ENCODE measurements around the gene PSTPIP1. TPM values are rescaled to one million over a fixed set of nuclear protein-coding genes. Genes with fewer than 3 reads are reported as not detected.

The PSTPIP1 gene
- total RNA-seq, 3 donors from 2014 or later (not counting 1 experiment from before 2014, with no cell fraction given): 218 to 316 (median 228) TPM

DNA sequence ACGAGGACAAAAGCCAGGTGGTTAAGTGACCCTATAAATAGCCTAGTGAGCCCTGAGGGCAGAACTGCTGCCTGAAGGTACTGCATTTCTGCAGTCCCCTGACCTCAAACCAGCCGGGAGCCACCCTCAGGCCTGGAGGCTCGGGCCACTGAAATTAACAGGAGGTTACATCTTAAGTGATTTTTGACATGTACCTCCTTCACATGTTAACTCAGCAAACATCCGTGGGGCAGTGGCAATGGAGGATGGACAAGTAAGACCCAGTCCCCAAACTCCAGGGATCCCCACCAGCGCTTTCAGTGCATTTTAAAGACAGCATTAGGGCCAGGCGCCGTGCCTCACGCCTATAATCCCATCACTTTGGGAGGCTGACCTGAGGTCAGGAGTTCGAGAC is 26.2 kb downstream of the PSTPIP1 start:
- peak overlapping the region; percentile 89 for H3K4me3 Mint-ChIP-seq
- WGBS (ENCODE audit: insufficient coverage): 65% methylated on average over 9 of the region's 9 CpGs

DNA sequence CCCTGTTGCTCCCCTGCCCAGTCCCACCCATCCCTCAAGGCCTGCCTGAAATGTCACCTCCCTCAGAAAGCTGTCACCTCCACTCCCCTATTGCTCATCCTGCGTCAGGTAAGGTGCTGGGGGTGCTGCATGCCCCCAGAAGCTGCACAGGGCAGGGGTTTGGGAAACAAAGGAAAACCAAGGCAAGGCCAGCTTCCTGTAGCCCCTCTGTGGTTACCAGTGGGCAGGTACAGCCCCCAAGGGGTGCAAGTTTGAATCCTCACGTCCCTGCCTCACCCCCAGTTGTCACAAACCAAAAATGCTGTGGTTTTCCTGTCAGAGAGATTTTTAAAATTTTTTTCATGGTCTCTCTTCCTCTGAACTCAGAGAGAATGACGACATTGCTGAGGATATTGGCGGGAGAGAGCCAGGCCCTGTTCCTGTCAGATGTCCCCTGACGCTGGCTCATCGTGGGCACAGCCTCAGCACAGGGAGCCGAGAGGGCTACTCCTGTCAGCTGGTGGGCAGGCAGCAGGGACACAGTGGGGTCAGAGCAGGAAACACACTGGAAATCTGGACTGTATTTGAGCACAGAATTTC is 27.0 kb downstream of the PSTPIP1 start:
- H3K27me3 Mint-ChIP-seq (ENCODE audit: low read depth in 2 of 2): no peaks in the 10 kb centered on the region
- Histone ChIP-seq H3K27ac (ENCODE audit: low read length) (peak overlapping the region; percentile 83), H3K27me3 (ENCODE audit: control insufficient read depth, insufficient read depth, low read length) (no peaks in the 10 kb centered on the region), H3K36me3 (ENCODE audit: control insufficient read depth, insufficient read depth, low read length) (peaks cover 67% of the 10 kb centered on the region), H3K9me3 (ENCODE audit: control insufficient read depth, insufficient read depth, low read length) (no peaks in the 10 kb centered on the region), H3K4me3 (ENCODE audit: low read length) (no peak overlapping the region), H3K4me1 (ENCODE audit: control insufficient read depth, insufficient read depth, low read length) (peaks cover 96% of the 10 kb centered on the region)
- peak overlapping the region; percentile 96 to 99 for H3K27ac Mint-ChIP-seq
- WGBS (ENCODE audit: insufficient coverage): 6% methylated on average over 7 of the region's 7 CpGs
- TF ChIP-seq, protein P1, sequence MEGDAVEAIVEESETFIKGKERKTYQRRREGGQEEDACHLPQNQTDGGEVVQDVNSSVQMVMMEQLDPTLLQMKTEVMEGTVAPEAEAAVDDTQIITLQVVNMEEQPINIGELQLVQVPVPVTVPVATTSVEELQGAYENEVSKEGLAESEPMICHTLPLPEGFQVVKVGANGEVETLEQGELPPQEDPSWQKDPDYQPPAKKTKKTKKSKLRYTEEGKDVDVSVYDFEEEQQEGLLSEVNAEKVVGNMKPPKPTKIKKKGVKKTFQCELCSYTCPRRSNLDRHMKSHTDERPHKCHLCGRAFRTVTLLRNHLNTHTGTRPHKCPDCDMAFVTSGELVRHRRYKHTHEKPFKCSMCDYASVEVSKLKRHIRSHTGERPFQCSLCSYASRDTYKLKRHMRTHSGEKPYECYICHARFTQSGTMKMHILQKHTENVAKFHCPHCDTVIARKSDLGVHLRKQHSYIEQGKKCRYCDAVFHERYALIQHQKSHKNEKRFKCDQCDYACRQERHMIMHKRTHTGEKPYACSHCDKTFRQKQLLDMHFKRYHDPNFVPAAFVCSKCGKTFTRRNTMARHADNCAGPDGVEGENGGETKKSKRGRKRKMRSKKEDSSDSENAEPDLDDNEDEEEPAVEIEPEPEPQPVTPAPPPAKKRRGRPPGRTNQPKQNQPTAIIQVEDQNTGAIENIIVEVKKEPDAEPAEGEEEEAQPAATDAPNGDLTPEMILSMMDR (IDR thresholded peaks at IDR 0.05): no peak
- intact Hi-C loops (cut with micrococcal nuclease): loop anchor here (1.0 to 5.0 kb wide), 5 partner anchors 8 to 520 kb away; no protein-coding TSS in a partner anchor
- H3K4me1 Mint-ChIP-seq: peaks cover 73 to 90% of the 10 kb centered on the region in 2 donors
- H3K36me3 Mint-ChIP-seq: no peaks in the 10 kb centered on the region
- H3K4me3 Mint-ChIP-seq: peak overlapping the region; percentile 89
- ATAC-seq: peak; percentile 59 to 71 (median 67)
- DNase-seq: peak; percentile 44 to 81
- H3K9me3 Mint-ChIP-seq: no peaks in the 10 kb centered on the region

More for the DNA sequence above, 26.2 kb downstream of the PSTPIP1 start:
- Mint-ChIP-seq H3K27me3 (ENCODE audit: low read depth in 2 of 2) (no peaks in the 10 kb centered on the region), H3K27ac (peak overlapping the region; percentile 96 to 99), H3K4me1 (peaks cover 76 to 91% of the 10 kb centered on the region in 2 donors), H3K36me3 (no peaks in the 10 kb centered on the region), H3K9me3 (no peaks in the 10 kb centered on the region)
- peak overlapping the region; percentile 83 for H3K27ac ChIP-seq (ENCODE audit: low read length)
- intact Hi-C loops (cut with micrococcal nuclease): loop anchor here (5.0 kb wide), 4 partner anchors 34 to 521 kb away; no protein-coding TSS in a partner anchor
- peaks cover 64% of the 10 kb centered on the region for H3K36me3 ChIP-seq (ENCODE audit: control insufficient read depth, insufficient read depth, low read length)
- H3K4me1 ChIP-seq (ENCODE audit: control insufficient read depth, insufficient read depth, low read length): peaks cover 98% of the 10 kb centered on the region
- TF ChIP-seq, protein P1 (IDR thresholded peaks at IDR 0.05): no peak
- H3K9me3 ChIP-seq (ENCODE audit: control insufficient read depth, insufficient read depth, low read length): no peaks in the 10 kb centered on the region
- no peak for DNase-seq
- no peak overlapping the region for H3K4me3 ChIP-seq (ENCODE audit: low read length)
- no peak for ATAC-seq
- no peaks in the 10 kb centered on the region for H3K27me3 ChIP-seq (ENCODE audit: control insufficient read depth, insufficient read depth, low read length)

DNA sequence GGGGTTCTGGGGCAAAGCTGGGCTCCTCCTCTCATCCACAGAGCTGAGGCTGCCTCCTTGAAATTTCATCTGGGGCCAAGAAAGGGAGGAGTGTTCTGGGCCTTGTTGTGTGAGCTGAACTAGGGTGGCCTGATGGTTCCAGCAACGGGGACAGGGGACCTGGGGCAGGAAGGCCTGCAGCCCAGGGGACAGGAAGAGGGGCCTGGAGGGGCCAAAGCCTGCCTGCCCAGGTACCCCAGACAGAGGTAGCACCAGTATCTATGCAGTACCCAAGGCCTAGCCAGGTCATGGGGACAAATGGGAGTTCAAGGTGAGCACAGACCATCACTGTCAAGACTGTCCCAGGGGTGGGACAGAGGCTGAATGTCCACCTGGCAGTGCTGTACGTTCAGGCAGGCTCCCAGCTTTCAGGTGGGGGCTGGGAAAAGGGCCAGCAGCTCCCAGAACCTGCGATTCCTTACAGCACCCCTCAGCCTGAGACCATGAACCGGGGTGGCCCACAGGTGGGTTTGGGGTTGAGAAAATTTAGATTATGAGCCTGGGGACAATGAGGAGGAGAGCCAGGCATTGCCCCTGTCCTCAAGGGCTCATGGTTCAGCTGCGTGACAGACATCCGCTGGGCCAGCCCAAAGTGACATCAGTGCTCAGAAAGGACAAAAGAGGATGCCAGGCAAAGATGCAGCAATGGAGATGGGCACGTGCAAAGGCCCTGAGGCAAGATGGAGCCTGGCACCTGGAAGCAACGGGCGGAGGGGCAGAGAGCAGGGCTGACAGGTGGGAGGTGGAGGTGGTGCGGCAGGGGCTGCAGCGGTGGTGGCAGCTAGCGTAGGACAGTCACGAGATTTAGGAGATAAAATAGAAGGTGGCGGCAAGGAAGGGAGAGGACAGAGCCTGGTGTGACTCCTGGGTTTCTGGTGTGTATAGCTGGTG is 28.0 kb downstream of the PSTPIP1 start:
- peaks cover 69% of the 10 kb centered on the region for H3K36me3 ChIP-seq (ENCODE audit: control insufficient read depth, insufficient read depth, low read length)
- no peaks in the 10 kb centered on the region for H3K27me3 Mint-ChIP-seq (ENCODE audit: low read depth in 2 of 2)
- TF ChIP-seq, protein P1 (IDR thresholded peaks at IDR 0.05): no peak
- WGBS (ENCODE audit: insufficient coverage): 71% methylated on average over 14 of the region's 14 CpGs
- DNase-seq (no peak), ATAC-seq (no peak)
- H3K4me3 ChIP-seq (ENCODE audit: low read length): no peak overlapping the region
- peak overlapping the region; percentile 96 to 99 for H3K27ac Mint-ChIP-seq
- H3K9me3 Mint-ChIP-seq: no peaks in the 10 kb centered on the region
- peak overlapping the region; percentile 83 for H3K27ac ChIP-seq (ENCODE audit: low read length)
- no peaks in the 10 kb centered on the region for H3K9me3 ChIP-seq (ENCODE audit: control insufficient read depth, insufficient read depth, low read length)
- peaks cover 86% of the 10 kb centered on the region for H3K4me1 ChIP-seq (ENCODE audit: control insufficient read depth, insufficient read depth, low read length)
- peaks cover 63 to 84% of the 10 kb centered on the region in 2 donors for H3K4me1 Mint-ChIP-seq
- intact Hi-C loops (cut with micrococcal nuclease): loop anchor here (1.0 to 5.0 kb wide), 5 partner anchors 9 to 519 kb away; no protein-coding TSS in a partner anchor
- H3K4me3 Mint-ChIP-seq: peak overlapping the region; percentile 89
- H3K36me3 Mint-ChIP-seq: no peaks in the 10 kb centered on the region
- H3K27me3 ChIP-seq (ENCODE audit: control insufficient read depth, insufficient read depth, low read length): no peaks in the 10 kb centered on the region
